ENCODE measurements around the gene PDSS2.
A peak's percentile ranks its signal among the peaks of the same experiment; 100 is the strongest.

The PDSS2 gene

DNA sequence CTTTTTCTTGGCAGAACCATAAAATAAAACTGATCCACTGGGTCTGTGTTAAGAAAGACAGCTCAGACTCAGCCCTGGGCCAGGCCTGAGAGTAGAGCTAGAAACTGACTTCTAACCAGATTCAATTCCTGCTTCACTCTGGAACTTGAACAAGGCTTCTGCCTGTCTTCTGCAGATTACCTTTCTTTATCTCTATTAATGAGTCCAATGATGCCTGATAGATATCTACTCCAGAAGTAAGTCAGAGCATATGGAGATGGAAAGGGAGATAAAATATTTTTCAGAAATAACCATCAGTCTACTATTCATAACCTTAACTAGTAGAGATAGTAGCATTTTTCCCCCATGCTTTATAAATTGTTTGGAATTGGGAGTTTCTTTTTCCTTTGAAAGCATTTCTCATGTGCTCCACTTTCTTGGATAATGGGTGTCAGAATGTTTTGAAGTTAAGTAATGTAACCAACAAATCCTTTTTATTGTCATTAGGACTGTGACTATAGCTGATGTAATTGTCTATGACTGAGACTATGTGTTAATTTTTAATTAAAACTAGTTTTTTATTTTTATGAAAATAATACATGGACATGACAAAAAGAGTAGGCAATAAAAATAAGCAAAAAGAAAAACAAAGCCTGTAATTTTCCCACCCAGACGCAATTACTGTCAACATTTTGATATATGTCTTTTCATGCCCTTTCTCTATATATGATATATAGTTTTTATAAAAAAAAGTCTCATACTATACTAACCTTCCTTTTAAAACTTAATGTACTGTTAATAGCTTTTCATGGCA lies 37.7 kb upstream of the PDSS2 start:
- TF ChIP-seq, protein P1, sequence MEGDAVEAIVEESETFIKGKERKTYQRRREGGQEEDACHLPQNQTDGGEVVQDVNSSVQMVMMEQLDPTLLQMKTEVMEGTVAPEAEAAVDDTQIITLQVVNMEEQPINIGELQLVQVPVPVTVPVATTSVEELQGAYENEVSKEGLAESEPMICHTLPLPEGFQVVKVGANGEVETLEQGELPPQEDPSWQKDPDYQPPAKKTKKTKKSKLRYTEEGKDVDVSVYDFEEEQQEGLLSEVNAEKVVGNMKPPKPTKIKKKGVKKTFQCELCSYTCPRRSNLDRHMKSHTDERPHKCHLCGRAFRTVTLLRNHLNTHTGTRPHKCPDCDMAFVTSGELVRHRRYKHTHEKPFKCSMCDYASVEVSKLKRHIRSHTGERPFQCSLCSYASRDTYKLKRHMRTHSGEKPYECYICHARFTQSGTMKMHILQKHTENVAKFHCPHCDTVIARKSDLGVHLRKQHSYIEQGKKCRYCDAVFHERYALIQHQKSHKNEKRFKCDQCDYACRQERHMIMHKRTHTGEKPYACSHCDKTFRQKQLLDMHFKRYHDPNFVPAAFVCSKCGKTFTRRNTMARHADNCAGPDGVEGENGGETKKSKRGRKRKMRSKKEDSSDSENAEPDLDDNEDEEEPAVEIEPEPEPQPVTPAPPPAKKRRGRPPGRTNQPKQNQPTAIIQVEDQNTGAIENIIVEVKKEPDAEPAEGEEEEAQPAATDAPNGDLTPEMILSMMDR (IDR thresholded peaks at IDR 0.05; ENCODE audit: borderline replicate concordance, extremely low read depth, low read length, poor library complexity, severe bottlenecking) = no peak
- TF ChIP-seq EZH2 (IDR thresholded peaks at IDR 0.05; ENCODE audit: borderline replicate concordance, low read depth, low read length, severe bottlenecking) = no peak
- Histone ChIP-seq H3K9me3 (ENCODE audit: insufficient read depth, low read length, severe bottlenecking) (no peaks in the 10 kb centered on the region), H3K4me2 (ENCODE audit: insufficient read depth, low read length) (no peak overlapping the region), H3K36me3 (ENCODE audit: insufficient read depth, low read length) (0 out of 2 replicates have a peak, but pooled peaks cover 5% of the 10 kb centered on the region), H3K27me3 (ENCODE audit: insufficient read depth, low read length, poor library complexity) (no peaks in the 10 kb centered on the region), H3K79me2 (ENCODE audit: insufficient read depth, low read length) (peaks cover 22% of the 10 kb centered on the region; the same call in 1 of the 2 replicates), H3K27ac (ENCODE audit: low read length) (no peak overlapping the region), H2AFZ (ENCODE audit: low read depth, low read length) (no peak overlapping the region), H3K9ac (ENCODE audit: low read depth, low read length) (no peak overlapping the region), H3K4me3 (ENCODE audit: low read depth in 1 of 2, low read length in 2 of 2) (no peak overlapping the region), H3K4me1 (ENCODE audit: insufficient read depth, low read length) (peaks cover 7% of the 10 kb centered on the region), H4K20me1 (ENCODE audit: insufficient read depth, low read length) (peaks cover 7% of the 10 kb centered on the region; the same call in 1 of the 2 replicates)
- DNase-seq (no peak), ATAC-seq (ENCODE audit: insufficient read depth, low read depth) (no peak)

DNA sequence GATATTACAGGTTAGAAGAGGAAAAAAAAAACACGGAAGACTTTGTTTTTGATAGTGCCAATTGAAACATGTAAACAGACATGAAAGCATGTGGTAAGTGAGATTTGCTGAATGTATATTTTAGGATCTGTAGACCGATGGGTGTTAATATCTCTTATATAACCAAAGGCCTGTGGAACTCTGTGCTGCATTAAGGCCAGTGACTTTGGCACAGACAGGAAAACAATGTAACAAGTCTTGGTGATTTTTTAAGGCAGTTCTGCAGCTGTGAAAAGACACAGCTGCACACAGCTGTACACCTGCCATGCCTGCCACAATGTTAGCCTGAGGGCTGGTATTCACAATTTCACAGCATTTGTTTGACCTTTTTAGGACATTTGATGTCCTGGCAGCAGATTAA lies 36.6 kb upstream of the PDSS2 start:
- Histone ChIP-seq H4K20me1 (ENCODE audit: insufficient read depth, low read length) (no peaks in the 10 kb centered on the region), H3K4me3 (ENCODE audit: low read depth in 1 of 2, low read length in 2 of 2) (no peak overlapping the region), H3K9ac (ENCODE audit: low read depth, low read length) (no peak overlapping the region), H3K36me3 (ENCODE audit: insufficient read depth, low read length) (0 out of 2 replicates have a peak, but pooled peaks cover 5% of the 10 kb centered on the region), H3K27ac (ENCODE audit: low read length) (no peak overlapping the region), H3K4me2 (ENCODE audit: insufficient read depth, low read length) (no peak overlapping the region), H3K79me2 (ENCODE audit: insufficient read depth, low read length) (peaks cover 25% of the 10 kb centered on the region), H2AFZ (ENCODE audit: low read depth, low read length) (no peak overlapping the region), H3K4me1 (ENCODE audit: insufficient read depth, low read length) (peaks cover 18% of the 10 kb centered on the region), H3K27me3 (ENCODE audit: insufficient read depth, low read length, poor library complexity) (no peaks in the 10 kb centered on the region), H3K9me3 (ENCODE audit: insufficient read depth, low read length, severe bottlenecking) (no peaks in the 10 kb centered on the region)
- DNase-seq (no peak), ATAC-seq (ENCODE audit: insufficient read depth, low read depth) (peak; percentile 56; the same call in 1 of the 3 replicates)
- TF ChIP-seq, protein P1 (IDR thresholded peaks at IDR 0.05; ENCODE audit: borderline replicate concordance, extremely low read depth, low read length, poor library complexity, severe bottlenecking) = no peak
- TF ChIP-seq EZH2 (IDR thresholded peaks at IDR 0.05; ENCODE audit: borderline replicate concordance, low read depth, low read length, severe bottlenecking) = no peak

DNA sequence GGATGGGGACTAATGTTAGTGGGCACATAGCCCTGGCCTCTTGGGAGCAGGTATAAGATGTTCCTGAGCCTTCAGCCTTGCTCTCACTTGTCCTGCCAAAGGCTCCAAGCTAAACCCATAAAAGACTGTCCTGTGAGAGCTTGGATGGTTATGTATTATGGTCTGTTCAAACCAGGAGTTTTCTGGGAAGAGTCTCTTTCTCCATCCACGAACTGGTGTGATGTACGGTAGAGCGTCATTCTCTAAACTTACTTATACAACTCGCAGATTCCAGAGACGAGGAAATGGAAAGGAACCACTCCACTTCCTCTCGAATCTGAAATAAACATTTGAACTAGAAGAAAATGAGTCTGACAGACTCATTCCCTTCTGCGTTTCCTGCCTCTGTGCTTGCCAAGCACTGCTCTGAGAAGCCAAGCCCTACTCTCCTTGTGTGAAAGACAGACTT lies 35.9 kb upstream of the PDSS2 start:
- DNase-seq = no peak
- ATAC-seq (ENCODE audit: insufficient read depth, low read depth) = no peak
- Histone ChIP-seq H3K27ac (ENCODE audit: low read length) (no peak overlapping the region), H4K20me1 (ENCODE audit: insufficient read depth, low read length) (no peaks in the 10 kb centered on the region), H3K4me1 (ENCODE audit: insufficient read depth, low read length) (peaks cover 23% of the 10 kb centered on the region), H3K27me3 (ENCODE audit: insufficient read depth, low read length, poor library complexity) (no peaks in the 10 kb centered on the region), H3K4me3 (ENCODE audit: low read depth in 1 of 2, low read length in 2 of 2) (no peak overlapping the region), H2AFZ (ENCODE audit: low read depth, low read length) (no peak overlapping the region), H3K4me2 (ENCODE audit: insufficient read depth, low read length) (no peak overlapping the region), H3K9me3 (ENCODE audit: insufficient read depth, low read length, severe bottlenecking) (no peaks in the 10 kb centered on the region), H3K9ac (ENCODE audit: low read depth, low read length) (no peak overlapping the region), H3K36me3 (ENCODE audit: insufficient read depth, low read length) (0 out of 2 replicates have a peak, but pooled peaks cover 5% of the 10 kb centered on the region), H3K79me2 (ENCODE audit: insufficient read depth, low read length) (peaks cover 30% of the 10 kb centered on the region)
- TF ChIP-seq, protein P1 (IDR thresholded peaks at IDR 0.05; ENCODE audit: borderline replicate concordance, extremely low read depth, low read length, poor library complexity, severe bottlenecking) = no peak
- TF ChIP-seq EZH2 (IDR thresholded peaks at IDR 0.05; ENCODE audit: borderline replicate concordance, low read depth, low read length, severe bottlenecking) = no peak
